GM12874 (cell line): ENCODE results near the gene MIX23.

Source experiments
- TF ChIP-seq, protein P1 (sequence below): IDR thresholded peaks from 2 replicates; pipeline ENCODE4 v1.5.1; 2011; ENCODE audit warnings: low read depth, mild to moderate bottlenecking, control low read depth, low read length, moderate library complexity; ENCODE audit not compliant: insufficient read depth

The MIX23 gene

DNA sequence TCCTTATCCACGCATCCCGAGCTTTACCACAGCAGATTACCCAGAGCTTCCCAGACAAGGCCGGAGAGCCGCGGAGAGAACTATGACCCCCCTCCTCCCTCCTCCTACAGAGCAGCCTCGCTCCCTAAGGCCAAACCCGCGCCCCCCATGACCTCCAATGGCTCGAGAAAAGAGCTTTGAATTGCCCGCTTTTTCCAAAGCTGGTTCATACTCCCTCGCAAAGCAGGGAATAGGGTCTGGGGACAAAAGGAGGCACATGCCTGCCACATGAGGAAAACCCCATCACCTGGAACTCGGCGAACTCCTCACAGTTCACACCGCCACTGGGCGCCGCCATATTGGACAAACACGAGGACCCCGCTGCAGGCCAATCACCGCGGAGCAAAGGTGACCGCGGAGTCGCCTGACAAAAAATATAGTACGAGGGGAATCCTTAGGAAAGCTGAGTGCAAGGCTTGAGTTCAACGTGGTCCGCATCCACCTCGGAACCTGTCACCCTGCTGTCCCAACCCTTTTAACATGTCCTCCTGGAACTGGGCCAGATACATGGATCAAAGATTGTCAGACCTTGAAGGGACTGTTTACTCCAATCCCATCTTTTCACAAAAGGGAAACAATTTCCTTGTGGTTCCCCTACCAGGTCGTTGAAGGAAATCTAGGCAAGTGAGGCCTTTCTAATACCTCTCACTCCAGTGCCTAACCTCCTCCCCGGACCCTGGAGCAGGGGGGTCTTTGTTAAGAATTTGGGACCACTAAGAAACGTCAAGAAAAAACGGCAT lies at the start of gene MIX23:
Gene MIX23, minus strand, starts transcription at position 344 of the 779 bp plus-strand sequence. Its CDS starts 7 bp downstream, at position 337.
- TF ChIP-seq, protein P1, sequence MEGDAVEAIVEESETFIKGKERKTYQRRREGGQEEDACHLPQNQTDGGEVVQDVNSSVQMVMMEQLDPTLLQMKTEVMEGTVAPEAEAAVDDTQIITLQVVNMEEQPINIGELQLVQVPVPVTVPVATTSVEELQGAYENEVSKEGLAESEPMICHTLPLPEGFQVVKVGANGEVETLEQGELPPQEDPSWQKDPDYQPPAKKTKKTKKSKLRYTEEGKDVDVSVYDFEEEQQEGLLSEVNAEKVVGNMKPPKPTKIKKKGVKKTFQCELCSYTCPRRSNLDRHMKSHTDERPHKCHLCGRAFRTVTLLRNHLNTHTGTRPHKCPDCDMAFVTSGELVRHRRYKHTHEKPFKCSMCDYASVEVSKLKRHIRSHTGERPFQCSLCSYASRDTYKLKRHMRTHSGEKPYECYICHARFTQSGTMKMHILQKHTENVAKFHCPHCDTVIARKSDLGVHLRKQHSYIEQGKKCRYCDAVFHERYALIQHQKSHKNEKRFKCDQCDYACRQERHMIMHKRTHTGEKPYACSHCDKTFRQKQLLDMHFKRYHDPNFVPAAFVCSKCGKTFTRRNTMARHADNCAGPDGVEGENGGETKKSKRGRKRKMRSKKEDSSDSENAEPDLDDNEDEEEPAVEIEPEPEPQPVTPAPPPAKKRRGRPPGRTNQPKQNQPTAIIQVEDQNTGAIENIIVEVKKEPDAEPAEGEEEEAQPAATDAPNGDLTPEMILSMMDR = no peak

DNA sequence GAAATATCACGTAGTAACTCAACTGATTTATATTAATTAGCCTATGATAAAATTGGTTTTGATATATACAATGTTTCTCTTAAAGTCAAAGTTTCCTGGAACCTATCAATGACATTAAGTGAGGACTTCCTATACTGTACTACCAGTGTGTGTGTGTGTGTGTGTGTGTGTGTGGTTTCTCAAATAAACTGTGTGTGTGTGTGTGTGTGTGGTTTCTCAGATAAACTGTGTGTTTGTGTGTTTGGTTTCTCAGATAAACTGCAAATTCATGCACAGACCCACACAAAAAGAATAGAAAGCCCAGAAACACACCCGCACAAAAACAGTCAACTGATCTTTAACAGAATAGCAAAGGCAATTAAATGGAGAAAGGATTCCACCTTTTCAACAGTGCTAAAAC lies 47.3 kb upstream of the MIX23 start:
- TF ChIP-seq, protein P1 = no peak

GRCh38 chr3:122427857-122428471 lies 44.9 kb upstream of the MIX23 start:
- TF ChIP-seq, protein P1 = no peak

GRCh38 chr3:122421836-122422235 lies 38.8 kb upstream of the MIX23 start:
- TF ChIP-seq, protein P1 = no peak

- TF ChIP-seq, protein P1 = no peak
Measured at GRCh38 chr3:122421101-122421500, 38.1 kb upstream of the MIX23 start.

DNA sequence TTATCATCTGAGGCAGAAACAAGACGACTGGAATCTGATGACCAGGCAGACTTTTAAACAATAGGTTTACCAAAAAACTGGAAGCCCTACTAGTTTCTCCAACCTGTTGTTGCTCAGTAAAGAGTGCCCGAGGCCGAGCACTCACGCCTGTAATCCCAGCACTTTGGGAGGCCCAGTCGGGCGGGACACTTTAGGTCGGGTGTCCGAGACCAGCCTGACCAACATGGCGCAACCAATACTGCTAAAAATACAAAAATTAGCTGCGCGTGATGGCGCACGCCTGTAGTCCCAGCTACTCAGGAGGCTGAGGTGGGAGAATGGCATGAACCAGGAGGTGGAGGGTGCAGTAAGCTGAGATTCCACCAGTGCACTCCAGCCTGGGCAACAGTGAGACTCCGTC lies 33.9 kb upstream of the MIX23 start:
- TF ChIP-seq, protein P1 = no peak

DNA sequence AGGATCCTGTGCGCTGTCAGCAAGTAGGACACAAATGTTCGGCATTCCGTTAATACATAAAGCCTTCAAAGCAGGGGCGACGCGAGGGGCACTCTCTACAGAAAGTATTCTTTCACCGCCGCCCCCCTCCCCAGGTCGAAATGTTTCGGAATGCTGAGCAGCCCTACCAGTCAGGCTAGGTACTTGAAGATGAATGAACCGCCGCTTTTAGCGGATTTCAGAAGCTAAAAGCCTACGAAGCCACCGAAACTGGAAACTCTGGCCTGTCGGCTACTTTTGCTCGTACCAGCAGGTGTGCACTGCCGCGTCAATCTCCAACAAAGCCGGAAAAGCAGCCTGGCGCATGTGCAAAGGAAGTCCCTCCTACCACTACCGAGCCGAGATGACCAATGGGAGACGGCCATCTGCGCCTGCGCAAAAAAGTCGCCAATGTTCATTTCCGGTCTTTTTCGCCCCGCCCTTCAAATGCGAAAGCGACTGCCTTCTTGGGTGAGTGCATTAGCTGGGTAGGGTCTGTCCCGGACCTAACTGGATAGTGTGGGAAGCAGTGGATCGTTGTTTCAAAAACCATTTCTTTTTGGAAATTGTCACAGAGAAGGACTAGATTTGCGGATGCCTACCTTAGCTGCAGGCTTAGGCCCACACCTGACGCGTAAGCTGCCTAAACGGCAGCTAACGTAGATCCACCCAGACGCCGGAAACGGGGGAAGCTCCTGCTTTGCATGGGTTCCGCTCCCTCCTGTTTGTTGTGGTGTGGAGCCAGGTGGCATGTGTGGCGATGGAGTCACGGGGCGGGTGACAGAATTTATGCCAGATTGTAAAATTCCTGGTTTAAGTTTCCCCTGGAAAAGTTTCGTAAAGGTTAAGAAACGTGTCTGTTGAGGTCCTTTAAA lies 33.0 kb upstream of the MIX23 start, which contains the start of gene WDR5B:
Gene WDR5B, minus strand, starts transcription at position 301 of the 893 bp plus-strand sequence. CDS start 534 bp downstream, outside the sequence.
- TF ChIP-seq, protein P1 = no peak
